Panc1 (cell line): Measurements from ENCODE around the gene B3GALNT1. TPM values are rescaled to one million over a fixed set of nuclear protein-coding genes. Genes with fewer than 3 reads are reported as not detected.

Source experiments
- ATAC-seq: fragments of 200-7000 bp; cut with Tn5 transposase; 2 replicates; pipeline ENCODE4 v1.9.1; 2020; ENCODE audit warnings: mild to moderate bottlenecking, moderate library complexity
- Bru-seq: library from RNA; stranded (reverse); fragments of 400-500 nt; gene quantifications from one replicate; lab custom pipeline; 2021; lab: Mats Ljungman, UMichigan
- BruChase-seq, 2 experiments: library from RNA; stranded (reverse); fragments of 400-500 nt; gene quantifications; one replicate each; lab custom pipeline; 2021; lab: Mats Ljungman, UMichigan
- BruUV-seq: library from RNA; stranded (reverse); fragments of 400-500 nt; replicated peaks from 2 replicates; lab custom pipeline; 2021; lab: Mats Ljungman, UMichigan
- CTCF ChIA-PET: fragments of 300-600 bp; sonication (Branson Sonifier 250); formaldehyde crosslinking; loops from one replicate; lab custom pipeline; 2022; ENCODE audit warnings: antibody characterized with exemption; lab: Charles Lee
- POLR2A ChIA-PET: fragments of 300-600 bp; sonication (Branson Sonifier 250); formaldehyde crosslinking; loops from one replicate; lab custom pipeline; 2022; ENCODE audit warnings: antibody characterized with exemption; lab: Charles Lee
- DNase-seq: peaks from one replicate; pipeline ENCODE4 v3.0.0-alpha.2; 2010; ENCODE audit warnings: low read depth, low spot score
- H3K27ac ChIP-seq: 2 replicates; pipeline ENCODE4 v1.5.1; 2011; ENCODE audit warnings: mild to moderate bottlenecking, low read length, inconsistent platforms
- H3K27me3 ChIP-seq: fragments of 200-500 bp; sonication (Bioruptor generic); 2 replicates; pipeline ENCODE4 v1.6.0; 2014; ENCODE audit warnings: low read length, inconsistent platforms; ENCODE audit not compliant: control insufficient read depth, insufficient read depth
- H3K36me3 ChIP-seq: fragments of 200-500 bp; sonication (Bioruptor generic); 2 replicates; pipeline ENCODE4 v1.5.1; 2014; ENCODE audit warnings: inconsistent platforms, mild to moderate bottlenecking, low read length, moderate library complexity; ENCODE audit not compliant: control insufficient read depth, insufficient read depth
- H3K4me1 ChIP-seq: 2 replicates; pipeline ENCODE4 v1.5.1; 2011; ENCODE audit warnings: inconsistent platforms, mild to moderate bottlenecking, low read length, moderate library complexity; ENCODE audit not compliant: control insufficient read depth, insufficient read depth
- H3K4me3 ChIP-seq, 2 experiments: 2 replicates each; pipeline ENCODE4 v1.5.1; 2011 to 2012; ENCODE audit warnings: low read depth in 2 of 2, low read length in 2 of 2, mild to moderate bottlenecking in 2 of 2, inconsistent platforms in 1 of 2, moderate library complexity in 1 of 2
- H3K9me3 ChIP-seq: fragments of 200-500 bp; sonication (Bioruptor generic); 2 replicates; pipeline ENCODE4 v1.5.1; 2014; ENCODE audit warnings: low read depth, mild to moderate bottlenecking, inconsistent platforms, low read length, moderate library complexity; ENCODE audit not compliant: control insufficient read depth, insufficient read depth
- POLR2AphosphoS5 ChIP-seq: IDR thresholded peaks from 2 replicates; pipeline ENCODE4 v1.6.1; 2012; ENCODE audit warnings: mild to moderate bottlenecking, low read depth, low read length, moderate library complexity
- SIN3A ChIP-seq: IDR thresholded peaks from 2 replicates; pipeline ENCODE4 v1.6.1; 2012; ENCODE audit warnings: low read depth, mild to moderate bottlenecking, low read length, moderate library complexity, borderline replicate concordance; ENCODE audit not compliant: insufficient read depth
- TCF7L2 ChIP-seq: IDR thresholded peaks from 2 replicates; pipeline ENCODE4 v1.6.1; 2011; ENCODE audit warnings: mild to moderate bottlenecking, low read depth, low read length, inconsistent platforms
- in situ Hi-C: cut with HindIII; loops from 2 replicates; pipeline ENCODE4 v1.10.0; 2016; ENCODE audit warnings: low sequenced_read_pairs, low pct_unique_long_range_greater_than_20kb
- intact Hi-C: fragments of 100-400 bp; cut with micrococcal nuclease; formaldehyde crosslinking; loops from one replicate; pipeline ENCODE4 v1.10.0; 2022; ENCODE audit not compliant: unreplicated experiment
- long read RNA-seq: library from polyadenylated mRNA; unstranded; transcript quantifications from one replicate; pipeline ENCODE4 v2.0.0, GENCODE V29; 2021; ENCODE audit not compliant: unreplicated experiment
- polyA plus RNA-seq: library from polyadenylated mRNA; unstranded; fragments of >200 nt; gene quantifications from one replicate; pipeline ENCODE4 v1.2.1, GENCODE V29; 2012; ENCODE audit warnings: missing spikeins; ENCODE audit not compliant: insufficient read length
- total RNA-seq: library from RNA; stranded (reverse); gene quantifications from one replicate; pipeline ENCODE4 v1.2.1, GENCODE V29; 2021; ENCODE audit not compliant: unreplicated experiment
- TF ChIP-seq, protein P1 (sequence below): fragments of 450-650 bp; IDR thresholded peaks from 2 replicates; pipeline ENCODE4 v1.5.1; 2017; ENCODE audit warnings: mild to moderate bottlenecking
- TF ChIP-seq, protein P2 (sequence below), 2 experiments: IDR thresholded peaks; 2 replicates each; pipeline ENCODE4 v1.6.1; 2011 to 2012; ENCODE audit warnings: low read depth in 2 of 2, control low read depth in 1 of 2, low read length in 1 of 2, mild to moderate bottlenecking in 1 of 2, moderate library complexity in 1 of 2; ENCODE audit not compliant: insufficient read depth in 1 of 2

B3GALNT1 gene, protein sequence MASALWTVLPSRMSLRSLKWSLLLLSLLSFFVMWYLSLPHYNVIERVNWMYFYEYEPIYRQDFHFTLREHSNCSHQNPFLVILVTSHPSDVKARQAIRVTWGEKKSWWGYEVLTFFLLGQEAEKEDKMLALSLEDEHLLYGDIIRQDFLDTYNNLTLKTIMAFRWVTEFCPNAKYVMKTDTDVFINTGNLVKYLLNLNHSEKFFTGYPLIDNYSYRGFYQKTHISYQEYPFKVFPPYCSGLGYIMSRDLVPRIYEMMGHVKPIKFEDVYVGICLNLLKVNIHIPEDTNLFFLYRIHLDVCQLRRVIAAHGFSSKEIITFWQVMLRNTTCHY
- 31.1 TPM for total RNA-seq
- polyA plus RNA-seq: 26.5 TPM
- Bru-seq, nascent RNA: percentile 77 among the genes with signal in this experiment
- percentile 76 among the genes with signal in this experiment for BruChase-seq, experiment 1, labeled RNA remaining after a 2-hour chase
- percentile 87 among the genes with signal in this experiment for BruChase-seq, experiment 2, labeled RNA remaining after a 6-hour chase
- long read RNA-seq, transcript B3GALNT1-212 (5 exons, 1,660 nt): major isoform, 19 of 88 reads
- long read RNA-seq, transcript B3GALNT1-201 (5 exons, 3,313 nt): minor isoform, 18 of 88 reads
- long read RNA-seq, transcript B3GALNT1-202 (4 exons, 3,221 nt): minor isoform, 12 of 88 reads
- long read RNA-seq, transcript B3GALNT1-218 (4 exons, 541 nt): minor isoform, 7 of 88 reads
- long read RNA-seq, partial matches to known transcripts: 2 of 88 reads
- long read RNA-seq, other reads (novel, unspliced or antisense): 22 of 88 reads

DNA sequence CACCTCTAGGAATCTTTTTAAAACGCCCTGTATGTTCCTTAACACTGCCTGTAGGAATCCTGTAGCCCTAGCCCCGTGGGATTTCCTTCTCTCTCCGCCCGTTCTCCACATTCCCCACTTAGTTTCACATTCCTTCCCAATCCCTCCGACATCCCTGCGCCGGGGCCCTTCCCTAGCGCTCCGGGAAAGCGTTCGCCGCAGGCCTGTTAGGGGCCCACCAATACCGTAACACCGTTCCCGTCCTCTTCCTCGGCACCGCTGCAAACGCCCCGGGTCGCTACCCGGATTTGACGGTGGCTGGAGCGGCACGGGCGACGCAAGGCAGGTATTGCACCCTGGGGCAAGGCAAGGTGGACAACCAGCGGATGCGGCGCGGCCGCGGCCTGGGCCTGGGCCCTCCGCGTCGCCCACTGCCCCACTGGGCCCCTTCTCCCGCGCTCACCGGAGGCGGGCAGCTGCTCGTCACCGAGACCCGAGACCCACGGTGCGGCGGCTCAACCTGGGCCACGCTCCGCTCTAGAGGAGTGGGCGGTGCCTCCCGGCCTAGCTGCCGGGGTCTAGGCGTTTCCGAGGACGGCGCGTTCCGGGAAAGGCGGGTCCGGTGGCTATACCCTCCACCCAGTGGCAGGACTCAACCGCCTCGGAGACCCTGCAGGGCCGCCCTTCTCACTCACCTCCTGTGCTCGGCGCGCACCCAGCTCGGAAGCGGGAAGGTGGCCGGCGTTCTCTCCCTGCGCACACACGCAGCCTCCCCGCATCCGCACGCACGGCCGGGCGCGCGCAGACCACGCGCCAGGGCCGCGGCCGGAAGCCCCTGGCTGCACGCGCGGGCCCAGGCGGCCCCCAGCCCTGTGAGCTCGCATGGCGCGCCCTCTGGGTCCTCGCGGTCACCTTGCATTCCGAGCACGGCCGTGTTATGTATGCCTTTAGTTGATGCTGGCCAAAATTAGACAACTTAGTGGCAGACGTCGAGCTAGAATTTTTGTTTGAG is at the start of gene B3GALNT1:
TSS of gene B3GALNT1 (minus strand) at position 789 of the 991 bp plus-strand sequence. CDS start 18,595 bp downstream, outside the sequence.
- Histone ChIP-seq H3K36me3 (no peaks in the 10 kb centered on the region), H3K4me1 (peaks cover 6% of the 10 kb centered on the region), H3K27me3 (no peaks in the 10 kb centered on the region), H3K4me3 (peak within 1 kb of the TSS; percentile 67 to 72), H3K9me3 (no peaks in the 10 kb centered on the region), H3K27ac (peak within 1 kb of the TSS; percentile 87)
- CTCF ChIA-PET: no interaction called here
- no peak for TF ChIP-seq TCF7L2
- TF ChIP-seq SIN3A: 0 out of 2 replicates have a peak, but pooled peaks have one; percentile 59
- TF ChIP-seq POLR2AphosphoS5: peak; percentile 60; the same call in 1 of the 2 replicates
- TF ChIP-seq, protein P1, sequence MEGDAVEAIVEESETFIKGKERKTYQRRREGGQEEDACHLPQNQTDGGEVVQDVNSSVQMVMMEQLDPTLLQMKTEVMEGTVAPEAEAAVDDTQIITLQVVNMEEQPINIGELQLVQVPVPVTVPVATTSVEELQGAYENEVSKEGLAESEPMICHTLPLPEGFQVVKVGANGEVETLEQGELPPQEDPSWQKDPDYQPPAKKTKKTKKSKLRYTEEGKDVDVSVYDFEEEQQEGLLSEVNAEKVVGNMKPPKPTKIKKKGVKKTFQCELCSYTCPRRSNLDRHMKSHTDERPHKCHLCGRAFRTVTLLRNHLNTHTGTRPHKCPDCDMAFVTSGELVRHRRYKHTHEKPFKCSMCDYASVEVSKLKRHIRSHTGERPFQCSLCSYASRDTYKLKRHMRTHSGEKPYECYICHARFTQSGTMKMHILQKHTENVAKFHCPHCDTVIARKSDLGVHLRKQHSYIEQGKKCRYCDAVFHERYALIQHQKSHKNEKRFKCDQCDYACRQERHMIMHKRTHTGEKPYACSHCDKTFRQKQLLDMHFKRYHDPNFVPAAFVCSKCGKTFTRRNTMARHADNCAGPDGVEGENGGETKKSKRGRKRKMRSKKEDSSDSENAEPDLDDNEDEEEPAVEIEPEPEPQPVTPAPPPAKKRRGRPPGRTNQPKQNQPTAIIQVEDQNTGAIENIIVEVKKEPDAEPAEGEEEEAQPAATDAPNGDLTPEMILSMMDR: no peak
- TF ChIP-seq, protein P2, sequence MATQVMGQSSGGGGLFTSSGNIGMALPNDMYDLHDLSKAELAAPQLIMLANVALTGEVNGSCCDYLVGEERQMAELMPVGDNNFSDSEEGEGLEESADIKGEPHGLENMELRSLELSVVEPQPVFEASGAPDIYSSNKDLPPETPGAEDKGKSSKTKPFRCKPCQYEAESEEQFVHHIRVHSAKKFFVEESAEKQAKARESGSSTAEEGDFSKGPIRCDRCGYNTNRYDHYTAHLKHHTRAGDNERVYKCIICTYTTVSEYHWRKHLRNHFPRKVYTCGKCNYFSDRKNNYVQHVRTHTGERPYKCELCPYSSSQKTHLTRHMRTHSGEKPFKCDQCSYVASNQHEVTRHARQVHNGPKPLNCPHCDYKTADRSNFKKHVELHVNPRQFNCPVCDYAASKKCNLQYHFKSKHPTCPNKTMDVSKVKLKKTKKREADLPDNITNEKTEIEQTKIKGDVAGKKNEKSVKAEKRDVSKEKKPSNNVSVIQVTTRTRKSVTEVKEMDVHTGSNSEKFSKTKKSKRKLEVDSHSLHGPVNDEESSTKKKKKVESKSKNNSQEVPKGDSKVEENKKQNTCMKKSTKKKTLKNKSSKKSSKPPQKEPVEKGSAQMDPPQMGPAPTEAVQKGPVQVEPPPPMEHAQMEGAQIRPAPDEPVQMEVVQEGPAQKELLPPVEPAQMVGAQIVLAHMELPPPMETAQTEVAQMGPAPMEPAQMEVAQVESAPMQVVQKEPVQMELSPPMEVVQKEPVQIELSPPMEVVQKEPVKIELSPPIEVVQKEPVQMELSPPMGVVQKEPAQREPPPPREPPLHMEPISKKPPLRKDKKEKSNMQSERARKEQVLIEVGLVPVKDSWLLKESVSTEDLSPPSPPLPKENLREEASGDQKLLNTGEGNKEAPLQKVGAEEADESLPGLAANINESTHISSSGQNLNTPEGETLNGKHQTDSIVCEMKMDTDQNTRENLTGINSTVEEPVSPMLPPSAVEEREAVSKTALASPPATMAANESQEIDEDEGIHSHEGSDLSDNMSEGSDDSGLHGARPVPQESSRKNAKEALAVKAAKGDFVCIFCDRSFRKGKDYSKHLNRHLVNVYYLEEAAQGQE (IDR thresholded peaks at IDR 0.05; ENCODE audit: insufficient read depth in 1 of 2, low read depth in 2 of 2, low read length in 1 of 2): no peak
- POLR2A ChIA-PET: no interaction called here
- BruUV-seq: no TSS peak
- DNase-seq (peak; percentile 7), ATAC-seq (peak; percentile 96)
- in situ Hi-C loops (no loop called here), intact Hi-C loops (loop anchor here (5.0 kb wide), 1 partner anchor 117 kb away; the partner anchor contains the start of gene NMD3)

DNA sequence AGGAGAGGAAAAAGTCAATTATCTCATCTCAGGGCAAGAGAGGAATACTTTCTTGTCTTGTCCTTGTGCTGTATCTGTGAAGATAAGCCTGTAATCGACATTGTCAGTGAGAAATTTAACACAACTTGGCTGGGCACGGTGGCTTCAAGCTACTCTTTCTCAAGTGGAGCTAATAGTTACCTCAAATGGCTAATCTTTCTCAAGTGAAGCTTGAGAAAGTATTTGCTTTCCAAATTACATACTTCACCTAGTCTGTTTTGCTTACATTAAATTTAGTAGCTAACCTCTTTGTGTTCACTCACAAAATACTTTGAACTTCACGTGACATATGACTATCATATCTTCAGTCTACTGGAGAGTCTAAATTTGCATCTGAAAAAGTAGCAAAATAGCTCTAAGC is 48.3 kb upstream of the B3GALNT1 start:
- TF ChIP-seq TCF7L2: no peak
- TF ChIP-seq, protein P1: no peak
- no peak for TF ChIP-seq SIN3A
- no peak for TF ChIP-seq POLR2AphosphoS5
- TF ChIP-seq, protein P2 (IDR thresholded peaks at IDR 0.05; ENCODE audit: insufficient read depth in 1 of 2, low read depth in 2 of 2, low read length in 1 of 2): no peak
- no peak overlapping the region for H3K27ac ChIP-seq
- in situ Hi-C loops: no loop called here

More for the DNA sequence above, 48.3 kb upstream of the B3GALNT1 start:
- no peak overlapping the region for H3K4me3 ChIP-seq
- no peaks in the 10 kb centered on the region for H3K27me3 ChIP-seq
- DNase-seq: no peak
- ChIA-PET POLR2A (no interaction called here), CTCF (no interaction called here)
- intact Hi-C loops: no loop called here
- no peak for ATAC-seq
- no peaks in the 10 kb centered on the region for H3K36me3 ChIP-seq
- BruUV-seq: no TSS peak
- no peaks in the 10 kb centered on the region for H3K4me1 ChIP-seq
- H3K9me3 ChIP-seq: no peaks in the 10 kb centered on the region
